K562 (cell line): ENCODE results near the gene FAM107B. TPM values are rescaled to one million over a fixed set of nuclear protein-coding genes. Genes with fewer than 3 reads are reported as not detected.

Source experiments
- ATAC-seq: fragments of 200-7000 bp; cut with Tn5 transposase; 3 replicates; pipeline ENCODE4 v1.9.1; 2020; ENCODE audit warnings: moderate library complexity
- BruUV-seq: library from RNA; stranded (reverse); fragments of 400-500 nt; replicated peaks from 2 replicates; lab custom pipeline; 2021; lab: Mats Ljungman, UMichigan
- CTCF ChIA-PET: fragments of 300-600 bp; formaldehyde crosslinking; extraction: SDS; loops from one replicate; lab custom pipeline; 2021; ENCODE audit warnings: low intra/inter-chr PET ratio; lab: Yijun Ruan, JAX
- POLR2A ChIA-PET: fragments of 300-600, 350-650 bp; sonication (Branson Sonifier 250); formaldehyde crosslinking; extraction: SDS; loops from one replicate; lab custom pipeline; 2021; ENCODE audit warnings: antibody characterized with exemption, inconsistent platforms; lab: Yijun Ruan, JAX
- DNase-seq, 4 experiments: peaks; one replicate each; pipeline versions ENCODE4 v3.0.0 to v3.0.0-alpha.2; 2011 to 2018; ENCODE audit warnings: low spot score in 3 of 4, mixed read lengths in 3 of 4; ENCODE audit errors: extremely low read depth in 1 of 4
- FAIRE-seq: peaks from 2 replicates; lab custom pipeline; 2011; peaks lifted over from hg19 to GRCh38; lab: Jason Lieb, UNC
- H2AFZ ChIP-seq: 2 replicates; pipeline ENCODE4 v1.6.0; 2011; ENCODE audit warnings: low read depth, low read length, control low read depth, inconsistent platforms
- H3K27ac ChIP-seq: fragments of 200-600 bp; 3 replicates; pipeline ENCODE4 v1.8.0; 2011; ENCODE audit warnings: low read depth, mild to moderate bottlenecking, control low read depth, inconsistent platforms, low read length, moderate library complexity, mixed read lengths; ENCODE audit errors: extremely low read depth
- H3K27me3 ChIP-seq, 2 experiments: fragments of 300-600 bp in 1 of 2; 2 replicates in 1 of 2; 3 replicates in 1 of 2; pipeline versions ENCODE4 v1.6.0 to v1.8.0; 2011; ENCODE audit warnings: inconsistent platforms in 2 of 2, low read length in 2 of 2, mild to moderate bottlenecking in 1 of 2, mixed read lengths in 1 of 2, moderate library complexity in 1 of 2; ENCODE audit not compliant: control insufficient read depth in 2 of 2, insufficient read depth in 2 of 2
- H3K36me3 ChIP-seq: fragments of 300-600 bp; 3 replicates; pipeline ENCODE4 v1.8.0; 2011; ENCODE audit warnings: mild to moderate bottlenecking, low read length, inconsistent platforms; ENCODE audit not compliant: control insufficient read depth, insufficient read depth
- H3K4me1 ChIP-seq, 2 experiments: fragments of 200-600 bp in 1 of 2; replicated peaks in 1 of 2; 2 replicates in 1 of 2; 3 replicates in 1 of 2; pipeline versions ENCODE4 v1.5.1 to v1.8.0; 2011; ENCODE audit warnings: inconsistent platforms in 2 of 2, low read length in 2 of 2, mild to moderate bottlenecking in 1 of 2, mixed read lengths in 1 of 2, moderate library complexity in 1 of 2; ENCODE audit not compliant: control insufficient read depth in 2 of 2, insufficient read depth in 2 of 2
- H3K4me2 ChIP-seq: 2 replicates; pipeline ENCODE4 v1.6.1; 2011; ENCODE audit warnings: low read length, control low read depth, inconsistent platforms, mixed read lengths; ENCODE audit not compliant: insufficient read depth
- H3K4me3 ChIP-seq: fragments of 200-600 bp; sonication (generic), shearing (Covaris generic); 2 replicates; pipeline ENCODE4 v1.5.1; 2016; ENCODE audit warnings: control low read depth, inconsistent platforms
- H3K79me2 ChIP-seq: fragments of 200-600 bp; 3 replicates; pipeline ENCODE4 v1.8.0; 2011; ENCODE audit warnings: low read length, inconsistent platforms; ENCODE audit not compliant: control insufficient read depth, insufficient read depth
- H3K9ac ChIP-seq, 2 experiments: 2 replicates each; pipeline versions ENCODE4 v1.6.0 to v1.6.1; 2011; ENCODE audit warnings: low read depth in 2 of 2, low read length in 2 of 2, control low read depth in 1 of 2, inconsistent platforms in 1 of 2, mild to moderate bottlenecking in 1 of 2, mixed read lengths in 1 of 2; ENCODE audit not compliant: insufficient read depth in 1 of 2
- H3K9me1 ChIP-seq: one replicate; pipeline ENCODE4 v1.6.0; 2011; ENCODE audit warnings: inconsistent platforms, mild to moderate bottlenecking, low read length, moderate library complexity; ENCODE audit not compliant: control insufficient read depth, insufficient read depth
- H3K9me3 ChIP-seq: replicated peaks from 2 replicates; pipeline ENCODE4 v1.5.1; 2011; ENCODE audit warnings: low read depth, low read length, inconsistent platforms; ENCODE audit not compliant: control insufficient read depth, insufficient read depth
- H4K20me1 ChIP-seq: replicated peaks from 2 replicates; pipeline ENCODE4 v1.6.1; 2011; ENCODE audit warnings: low read length, inconsistent platforms, mixed read lengths; ENCODE audit not compliant: control insufficient read depth, insufficient read depth
- ARID3B ChIP-seq: fragments of 250-450 bp; sonication (Bioruptor Pico); IDR thresholded peaks from 2 replicates; pipeline ENCODE4 v1.4.0; 2020; ENCODE audit warnings: borderline replicate concordance
- BMI1 ChIP-seq: fragments of 150-350 bp; IDR thresholded peaks from 2 replicates; pipeline ENCODE4 v1.6.1; 2014; ENCODE audit warnings: low read length
- JUNB ChIP-seq: fragments of 450-650 bp; formaldehyde crosslinking; conservative IDR thresholded peaks from 2 replicates; pipeline ENCODE4 v1.4.0; 2020; ENCODE audit warnings: mild to moderate bottlenecking
- MXI1 ChIP-seq: IDR thresholded peaks from 2 replicates; pipeline ENCODE4 v1.6.1; 2011; ENCODE audit warnings: low read depth, mild to moderate bottlenecking, improper control_type of control experiment, low read length
- RFX1 ChIP-seq: fragments of 450-650 bp; IDR thresholded peaks from 2 replicates; pipeline ENCODE4 v1.6.1; 2016; ENCODE audit warnings: mild to moderate bottlenecking, moderate library complexity
- SMARCA4 ChIP-seq: fragments of 450-650 bp; IDR thresholded peaks from 2 replicates; pipeline ENCODE4 v1.6.1; 2016
- SNIP1 ChIP-seq: fragments of 450-650 bp; IDR thresholded peaks from 2 replicates; pipeline ENCODE4 v1.7.1; 2017; ENCODE audit warnings: low read depth, mild to moderate bottlenecking
- ZNF23 ChIP-seq: fragments of 250-450 bp; sonication (Bioruptor Pico); IDR thresholded peaks from 2 replicates; pipeline ENCODE4 v1.4.0; 2020; ENCODE audit warnings: mild to moderate bottlenecking
- ZNF274 ChIP-seq: IDR thresholded peaks from 2 replicates; pipeline ENCODE4 v1.6.1; 2011; ENCODE audit warnings: low read depth, mild to moderate bottlenecking, low read length, moderate library complexity, borderline replicate concordance
- ZNF436 ChIP-seq: fragments of 250-450, 450-650 bp; sonication (Bioruptor Pico); formaldehyde crosslinking; IDR thresholded peaks from 2 replicates; pipeline ENCODE4 v1.7.0; 2020; ENCODE audit warnings: mild to moderate bottlenecking
- ZNF668 ChIP-seq: fragments of 250-450 bp; sonication (Bioruptor Pico); IDR thresholded peaks from 2 replicates; pipeline ENCODE4 v1.8.0; 2022; ENCODE audit warnings: mild to moderate bottlenecking, inconsistent platforms
- WGBS: fragments of 100-300 bp; shearing (Covaris generic); methylation state at CpG from one replicate; pipeline ENCODE4 v1.1.6; 2016; ENCODE audit warnings: low coverage, mixed read lengths; ENCODE audit not compliant: insufficient coverage; ENCODE audit errors: missing lambda C conversion rate; 5-methylcytosine and 5-hydroxymethylcytosine counted together
- in situ Hi-C: fragments of 300-500 bp; cut with MboI; formaldehyde crosslinking; loops from 4 replicates; pipeline ENCODE4 v1.15.0; 2018; ENCODE audit warnings: inconsistent platforms, mixed read lengths
- intact Hi-C: fragments of 100-400 bp; cut with micrococcal nuclease; formaldehyde crosslinking; loops from 2 replicates; pipeline ENCODE4 v1.14.2; 2022
- polyA plus RNA-seq, 8 experiments: library from polyadenylated mRNA; depleted of rRNA in 4 of 8; stranded (reverse) in 5 of 8; unstranded in 3 of 8; fragments of >200 nt; fragmentation: Nextera tagmentation in 2 of 8; fragmentation: Illumina TruSeq in 1 of 8; extraction: Ambion mirVana in 2 of 8; extraction: Trizol in 1 of 8; gene quantifications; 2 replicates each; pipeline versions ENCODE4 v1.2.1 to v1.2.3, GENCODE V29; 2011 to 2014; ENCODE audit warnings: inconsistent platforms in 1 of 8, missing spikeins in 1 of 8
- total RNA-seq, 7 experiments: library from RNA; depleted of rRNA in 6 of 7; stranded (reverse); fragments of >200 nt in 6 of 7; fragmentation: Illumina TruSeq in 2 of 7; extraction: Trizol in 2 of 7; gene quantifications; 2 replicates each; pipeline versions ENCODE4 v1.2.1 to v1.2.3, GENCODE V29; 2011 to 2021; ENCODE audit warnings: low replicate concordance in 1 of 7
- TF ChIP-seq, protein P1 (sequence below): IDR thresholded peaks from 2 replicates; pipeline ENCODE4 v1.6.1; 2011; ENCODE audit warnings: borderline replicate concordance, low read depth, mild to moderate bottlenecking, moderate library complexity, low read length; ENCODE audit not compliant: insufficient read depth, poor library complexity, severe bottlenecking
- TF ChIP-seq, protein P2 (sequence below): sonication (generic); formaldehyde crosslinking; IDR thresholded peaks from 2 replicates; pipeline ENCODE4 v1.8.0; 2022; ENCODE audit warnings: mild to moderate bottlenecking, missing genetic modification reagents
- TF ChIP-seq, protein P3 (sequence below): fragments of 200-400 bp; formaldehyde crosslinking; IDR thresholded peaks from 2 replicates; pipeline ENCODE4 v1.6.1; 2017; ENCODE audit warnings: mild to moderate bottlenecking, low read depth, low read length, moderate library complexity

The FAM107B gene
- total and polyA plus RNA-seq, 9 of the 15 experiments (the other 6 are each of a cell fraction or from before 2014, with no cell fraction given), result 0.40 to 2.8 (median 1.4) TPM

GRCh38 chr10:14624600-14624999, 150.1 kb downstream of the FAM107B start:
- Histone ChIP-seq H3K27me3 (peaks cover 0 to 12% of the 10 kb centered on the region in 2 experiments; a peak in 3 of 5 replicates), H3K79me2 (no peaks in the 10 kb centered on the region), H3K27ac (no peak overlapping the region), H3K9ac (no peak overlapping the region), H3K4me2 (no peak overlapping the region), H3K9me3 (no peaks in the 10 kb centered on the region), H3K9me1 (no peaks in the 10 kb centered on the region), H3K4me3 (no peak overlapping the region), H4K20me1 (no peaks in the 10 kb centered on the region), H3K4me1 (no peaks in the 10 kb centered on the region), H2AFZ (no peak overlapping the region), H3K36me3 (no peaks in the 10 kb centered on the region)
- CTCF ChIA-PET, result interaction anchor here (0.7 kb wide), 1 partner anchor 118 kb away, joined by 3 read pairs; no protein-coding TSS in a partner anchor
- ATAC-seq (no peak), DNase-seq (no peak), FAIRE-seq (no peak)
- POLR2A ChIA-PET, result interaction anchor here (1.7 kb wide), 1 partner anchor 13 kb away, joined by 7 read pairs; no protein-coding TSS in a partner anchor
- in situ Hi-C loops, result no loop called here
- WGBS, result 0% methylated on average over 8 of the region's 8 CpGs
- intact Hi-C loops, result no loop called here
- no TSS peak for BruUV-seq
- TF ChIP-seq, protein P1, sequence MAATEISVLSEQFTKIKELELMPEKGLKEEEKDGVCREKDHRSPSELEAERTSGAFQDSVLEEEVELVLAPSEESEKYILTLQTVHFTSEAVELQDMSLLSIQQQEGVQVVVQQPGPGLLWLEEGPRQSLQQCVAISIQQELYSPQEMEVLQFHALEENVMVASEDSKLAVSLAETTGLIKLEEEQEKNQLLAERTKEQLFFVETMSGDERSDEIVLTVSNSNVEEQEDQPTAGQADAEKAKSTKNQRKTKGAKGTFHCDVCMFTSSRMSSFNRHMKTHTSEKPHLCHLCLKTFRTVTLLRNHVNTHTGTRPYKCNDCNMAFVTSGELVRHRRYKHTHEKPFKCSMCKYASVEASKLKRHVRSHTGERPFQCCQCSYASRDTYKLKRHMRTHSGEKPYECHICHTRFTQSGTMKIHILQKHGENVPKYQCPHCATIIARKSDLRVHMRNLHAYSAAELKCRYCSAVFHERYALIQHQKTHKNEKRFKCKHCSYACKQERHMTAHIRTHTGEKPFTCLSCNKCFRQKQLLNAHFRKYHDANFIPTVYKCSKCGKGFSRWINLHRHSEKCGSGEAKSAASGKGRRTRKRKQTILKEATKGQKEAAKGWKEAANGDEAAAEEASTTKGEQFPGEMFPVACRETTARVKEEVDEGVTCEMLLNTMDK, result no peak
- TF ChIP-seq ZNF274, result no peak
- no peak for TF ChIP-seq BMI1
- TF ChIP-seq, protein P2, sequence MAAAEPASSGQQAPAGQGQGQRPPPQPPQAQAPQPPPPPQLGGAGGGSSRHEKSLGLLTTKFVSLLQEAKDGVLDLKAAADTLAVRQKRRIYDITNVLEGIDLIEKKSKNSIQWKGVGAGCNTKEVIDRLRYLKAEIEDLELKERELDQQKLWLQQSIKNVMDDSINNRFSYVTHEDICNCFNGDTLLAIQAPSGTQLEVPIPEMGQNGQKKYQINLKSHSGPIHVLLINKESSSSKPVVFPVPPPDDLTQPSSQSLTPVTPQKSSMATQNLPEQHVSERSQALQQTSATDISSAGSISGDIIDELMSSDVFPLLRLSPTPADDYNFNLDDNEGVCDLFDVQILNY (CRISPR knock-in tag), result no peak
- no peak for TF ChIP-seq ZNF668 (CRISPR knock-in tag)
- TF ChIP-seq MXI1, result no peak
- TF ChIP-seq JUNB (CRISPR knock-in tag), result no peak
- no peak for TF ChIP-seq ZNF23 (CRISPR knock-in tag)
- no peak for TF ChIP-seq SNIP1
- TF ChIP-seq ZNF436 (CRISPR knock-in tag), result no peak
- no peak for TF ChIP-seq RFX1
- TF ChIP-seq ARID3B, result no peak
- TF ChIP-seq, protein P3, sequence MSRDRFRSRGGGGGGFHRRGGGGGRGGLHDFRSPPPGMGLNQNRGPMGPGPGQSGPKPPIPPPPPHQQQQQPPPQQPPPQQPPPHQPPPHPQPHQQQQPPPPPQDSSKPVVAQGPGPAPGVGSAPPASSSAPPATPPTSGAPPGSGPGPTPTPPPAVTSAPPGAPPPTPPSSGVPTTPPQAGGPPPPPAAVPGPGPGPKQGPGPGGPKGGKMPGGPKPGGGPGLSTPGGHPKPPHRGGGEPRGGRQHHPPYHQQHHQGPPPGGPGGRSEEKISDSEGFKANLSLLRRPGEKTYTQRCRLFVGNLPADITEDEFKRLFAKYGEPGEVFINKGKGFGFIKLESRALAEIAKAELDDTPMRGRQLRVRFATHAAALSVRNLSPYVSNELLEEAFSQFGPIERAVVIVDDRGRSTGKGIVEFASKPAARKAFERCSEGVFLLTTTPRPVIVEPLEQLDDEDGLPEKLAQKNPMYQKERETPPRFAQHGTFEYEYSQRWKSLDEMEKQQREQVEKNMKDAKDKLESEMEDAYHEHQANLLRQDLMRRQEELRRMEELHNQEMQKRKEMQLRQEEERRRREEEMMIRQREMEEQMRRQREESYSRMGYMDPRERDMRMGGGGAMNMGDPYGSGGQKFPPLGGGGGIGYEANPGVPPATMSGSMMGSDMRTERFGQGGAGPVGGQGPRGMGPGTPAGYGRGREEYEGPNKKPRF, result no peak
- no peak for TF ChIP-seq SMARCA4
